ENCODE results near the gene EIF3F. TPM values are rescaled to one million over a fixed set of nuclear protein-coding genes. Genes with fewer than 3 reads are reported as not detected.

The EIF3F gene
- total RNA-seq, 1 donor: 334 TPM

DNA sequence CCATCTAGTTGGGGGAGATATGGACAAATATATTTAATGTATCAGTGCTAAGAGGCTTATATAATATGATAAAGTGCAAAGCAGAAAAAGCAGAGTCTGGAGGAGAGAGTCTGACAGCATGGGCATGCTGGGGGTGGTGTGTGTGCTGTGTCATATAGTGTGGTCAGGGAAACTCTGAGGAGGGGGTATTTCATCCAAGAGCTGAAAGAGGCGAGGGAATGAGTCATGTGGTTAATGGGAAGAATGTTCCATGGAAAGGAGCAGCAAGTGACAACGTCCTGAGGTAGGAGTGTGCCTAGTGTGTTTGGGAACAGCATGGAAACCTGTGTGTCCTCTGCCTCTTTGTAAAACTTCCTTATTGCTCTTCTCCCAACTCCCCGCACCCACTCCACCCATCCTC is 38.0 kb downstream of the EIF3F start:
- TF ChIP-seq, protein P1, sequence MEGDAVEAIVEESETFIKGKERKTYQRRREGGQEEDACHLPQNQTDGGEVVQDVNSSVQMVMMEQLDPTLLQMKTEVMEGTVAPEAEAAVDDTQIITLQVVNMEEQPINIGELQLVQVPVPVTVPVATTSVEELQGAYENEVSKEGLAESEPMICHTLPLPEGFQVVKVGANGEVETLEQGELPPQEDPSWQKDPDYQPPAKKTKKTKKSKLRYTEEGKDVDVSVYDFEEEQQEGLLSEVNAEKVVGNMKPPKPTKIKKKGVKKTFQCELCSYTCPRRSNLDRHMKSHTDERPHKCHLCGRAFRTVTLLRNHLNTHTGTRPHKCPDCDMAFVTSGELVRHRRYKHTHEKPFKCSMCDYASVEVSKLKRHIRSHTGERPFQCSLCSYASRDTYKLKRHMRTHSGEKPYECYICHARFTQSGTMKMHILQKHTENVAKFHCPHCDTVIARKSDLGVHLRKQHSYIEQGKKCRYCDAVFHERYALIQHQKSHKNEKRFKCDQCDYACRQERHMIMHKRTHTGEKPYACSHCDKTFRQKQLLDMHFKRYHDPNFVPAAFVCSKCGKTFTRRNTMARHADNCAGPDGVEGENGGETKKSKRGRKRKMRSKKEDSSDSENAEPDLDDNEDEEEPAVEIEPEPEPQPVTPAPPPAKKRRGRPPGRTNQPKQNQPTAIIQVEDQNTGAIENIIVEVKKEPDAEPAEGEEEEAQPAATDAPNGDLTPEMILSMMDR (IDR thresholded peaks at IDR 0.05; ENCODE audit: insufficient read depth, low read length): no peak
- no peak overlapping the region for H3K4me3 ChIP-seq (ENCODE audit: low read depth, low read length)
- DNase-seq (ENCODE audit: low read depth): no peak

DNA sequence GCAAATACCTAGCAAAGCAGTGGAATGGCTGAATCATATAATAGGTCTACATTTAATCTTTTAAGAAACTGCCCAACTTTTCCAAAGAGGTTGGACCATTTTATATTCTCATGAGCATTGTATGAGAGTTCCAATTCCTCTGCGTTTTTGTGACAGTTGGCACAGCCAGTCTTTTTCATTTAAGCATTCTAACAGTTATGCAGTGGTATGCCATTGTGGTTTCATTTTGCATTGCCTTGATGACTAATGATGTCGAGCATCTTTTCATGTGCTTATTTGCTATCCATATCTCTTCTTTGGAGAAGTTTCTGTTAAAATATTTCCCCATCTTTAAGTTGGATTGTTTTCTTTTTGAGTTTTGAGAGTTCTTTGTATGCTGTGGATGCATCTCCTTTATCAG is 38.7 kb downstream of the EIF3F start:
- H3K4me3 ChIP-seq (ENCODE audit: low read depth, low read length): no peak overlapping the region
- DNase-seq (ENCODE audit: low read depth): peak; percentile 86
- TF ChIP-seq, protein P1 (IDR thresholded peaks at IDR 0.05; ENCODE audit: insufficient read depth, low read length): no peak

DNA sequence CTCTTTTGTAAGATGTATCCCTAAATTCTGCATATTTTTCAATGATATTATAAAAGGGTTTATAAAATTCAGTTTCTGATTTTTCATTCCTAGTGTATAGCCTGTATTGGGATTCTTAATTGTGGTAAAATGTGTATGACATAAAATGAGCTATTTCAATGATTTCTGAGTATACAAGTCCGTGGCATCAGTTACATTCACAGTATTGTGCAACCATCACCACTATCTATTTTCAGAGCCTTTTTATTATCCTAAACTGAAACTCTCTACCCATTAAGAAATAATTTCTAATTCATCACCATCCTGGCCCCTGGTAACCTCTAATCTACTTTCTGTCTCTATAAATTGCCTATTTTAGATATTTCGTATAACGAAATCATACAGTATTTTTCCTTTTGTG is 39.8 kb downstream of the EIF3F start:
- no peak for DNase-seq (ENCODE audit: low read depth)
- no peak overlapping the region for H3K4me3 ChIP-seq (ENCODE audit: low read depth, low read length)
- TF ChIP-seq, protein P1 (IDR thresholded peaks at IDR 0.05; ENCODE audit: insufficient read depth, low read length): no peak

DNA sequence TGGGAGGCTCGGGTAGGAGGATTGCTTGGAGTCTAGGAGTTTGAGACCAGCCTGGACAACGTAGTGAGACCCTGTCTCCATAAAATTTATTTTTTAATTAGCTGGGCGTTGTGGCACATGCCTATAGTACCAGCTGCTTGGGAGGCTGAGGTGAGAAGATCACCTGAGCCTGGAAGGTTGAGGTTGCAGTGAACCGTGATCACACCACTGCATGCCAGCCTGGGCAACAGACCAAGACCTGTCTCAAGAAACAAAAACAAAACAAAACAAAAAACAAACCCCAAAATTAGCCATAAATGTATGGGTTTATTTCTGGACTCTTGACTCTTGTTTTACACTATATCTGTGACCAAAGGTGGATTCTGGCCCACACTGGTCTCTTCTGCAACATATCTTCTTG is 41.6 kb downstream of the EIF3F start:
- TF ChIP-seq, protein P1 (IDR thresholded peaks at IDR 0.05; ENCODE audit: insufficient read depth, low read length): no peak
- H3K4me3 ChIP-seq (ENCODE audit: low read depth, low read length): no peak overlapping the region
- no peak for DNase-seq (ENCODE audit: low read depth)

DNA sequence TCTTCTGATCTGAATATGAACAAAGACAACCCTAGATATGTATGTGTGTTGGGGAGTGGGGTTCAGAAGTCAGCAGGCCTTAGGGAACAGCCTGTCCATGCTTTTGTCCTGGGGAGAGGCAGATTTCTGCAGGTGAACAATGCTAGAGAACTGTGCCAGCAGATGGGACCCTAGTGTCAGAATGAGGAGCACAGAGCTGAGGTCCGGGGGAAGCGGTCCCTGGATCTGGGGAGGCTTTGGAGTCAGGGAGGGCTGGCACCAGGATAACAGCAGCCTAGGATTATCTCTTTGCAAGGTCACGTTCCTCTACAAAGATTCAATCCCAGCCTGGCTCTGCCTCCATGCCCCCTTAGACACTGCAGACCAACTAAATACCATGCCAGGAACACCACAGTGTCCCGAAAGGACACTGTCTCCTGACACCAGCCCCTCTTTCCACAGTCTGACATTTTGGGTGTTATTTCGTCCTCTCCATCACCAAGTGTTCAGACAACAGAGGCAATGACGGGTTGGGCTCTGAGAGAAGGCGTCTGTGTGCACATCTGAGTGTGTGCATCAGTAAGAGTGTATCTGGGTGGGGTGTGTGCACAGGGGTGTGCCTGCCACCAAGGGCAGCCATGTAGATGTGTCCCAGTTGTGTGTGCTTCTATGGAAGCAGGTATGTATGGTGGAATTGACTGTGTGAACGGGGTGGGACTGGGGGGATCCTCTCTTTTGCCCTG is 43.5 kb downstream of the EIF3F start:
- H3K4me3 ChIP-seq (ENCODE audit: low read depth, low read length): no peak overlapping the region
- TF ChIP-seq, protein P1 (IDR thresholded peaks at IDR 0.05; ENCODE audit: insufficient read depth, low read length): no peak
- DNase-seq (ENCODE audit: low read depth): no peak

DNA sequence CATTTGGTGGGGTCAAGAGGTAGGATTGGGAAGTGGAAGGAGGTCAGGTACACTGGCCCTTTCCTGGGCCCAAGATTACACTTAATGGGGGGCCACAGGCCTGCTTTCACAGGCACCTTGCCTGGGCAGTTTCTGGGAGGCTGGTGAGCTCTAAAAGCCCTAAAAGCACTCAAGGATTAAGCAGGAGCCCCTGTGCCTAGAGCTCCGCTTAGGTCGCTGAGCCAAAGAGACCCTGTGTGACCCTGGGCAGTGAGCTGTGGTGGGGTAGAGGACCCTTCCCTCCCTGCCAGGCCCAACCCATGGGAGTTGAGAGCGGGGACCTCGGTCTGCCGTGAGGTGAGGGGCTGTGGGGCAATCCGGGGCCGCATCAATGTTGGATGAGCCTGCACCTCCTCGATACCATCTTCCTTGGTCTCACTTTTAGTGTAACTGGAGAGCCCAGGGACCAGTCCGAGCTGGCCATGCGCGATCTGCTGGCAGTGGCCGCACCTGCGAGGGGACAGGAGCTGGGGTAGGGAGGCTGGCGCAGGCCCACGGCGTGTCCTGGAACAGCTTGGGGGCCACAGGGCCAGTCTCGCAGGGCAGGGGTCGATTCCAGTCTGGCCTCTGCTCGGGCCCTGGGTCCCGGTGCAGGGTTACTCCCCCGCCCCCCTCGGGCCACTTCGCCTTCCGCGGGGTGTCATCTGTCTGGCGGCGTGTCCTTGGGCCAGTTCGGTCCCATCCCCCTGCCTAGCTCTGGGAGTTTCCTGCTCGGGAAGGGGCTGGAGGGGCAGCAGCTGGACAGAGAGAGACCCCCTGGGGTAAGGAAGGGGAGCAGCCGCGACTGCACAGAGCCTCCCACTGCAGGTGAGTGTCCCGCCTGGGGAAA is 44.3 kb downstream of the EIF3F start:
- no peak for DNase-seq (ENCODE audit: low read depth)
- TF ChIP-seq, protein P1 (IDR thresholded peaks at IDR 0.05; ENCODE audit: insufficient read depth, low read length): no peak
- H3K4me3 ChIP-seq (ENCODE audit: low read depth, low read length): no peak overlapping the region

All from fibroblast of the aortic adventitia (primary cell).